MM.1S (cell line): ENCODE data around the gene DSN1.

ENCODE experiments used
- DNase-seq: peaks from one replicate; pipeline ENCODE4 v3.0.0-alpha.2; 2015
- H2AFZ ChIP-seq: fragments of 300-600 bp; sonication (generic); 2 replicates; pipeline ENCODE4 v1.6.0; 2016; ENCODE audit warnings: antibody characterized with exemption, low read length
- H3F3A ChIP-seq: fragments of 300-600 bp; sonication (generic); 2 replicates; pipeline ENCODE4 v1.6.1; 2016; ENCODE audit warnings: mild to moderate bottlenecking, antibody characterized with exemption, low read length, moderate library complexity, mixed read lengths; ENCODE audit not compliant: insufficient read depth
- H3K27ac ChIP-seq: fragments of 300-600 bp; sonication (generic); 2 replicates; pipeline ENCODE4 v1.5.1; 2016; ENCODE audit warnings: mild to moderate bottlenecking, low read length
- H3K27me3 ChIP-seq: fragments of 300-600 bp; sonication (generic); replicated peaks from 2 replicates; pipeline ENCODE4 v1.6.0; 2016; ENCODE audit warnings: low read length; ENCODE audit not compliant: insufficient read depth
- H3K36me3 ChIP-seq: fragments of 300-600 bp; sonication (generic); replicated peaks from 2 replicates; pipeline ENCODE4 v1.6.1; 2016; ENCODE audit warnings: mild to moderate bottlenecking, low read length, mixed read lengths; ENCODE audit not compliant: insufficient read depth
- H3K4me1 ChIP-seq: fragments of 300-600 bp; sonication (generic); 2 replicates; pipeline ENCODE4 v1.6.1; 2016; ENCODE audit warnings: low read length, mixed read lengths
- H3K4me2 ChIP-seq: fragments of 300-600 bp; sonication (generic); 2 replicates; pipeline ENCODE4 v1.6.0; 2016; ENCODE audit warnings: low read depth, low read length
- H3K4me3 ChIP-seq: fragments of 300-600 bp; sonication (generic); 2 replicates; pipeline ENCODE4 v1.5.1; 2016; ENCODE audit warnings: low read length, mixed read lengths
- H3K79me2 ChIP-seq: fragments of 300-600 bp; sonication (generic); 2 replicates; pipeline ENCODE4 v1.6.1; 2016; ENCODE audit warnings: mixed run types, low read length, mixed read lengths
- H3K9ac ChIP-seq: fragments of 300-600 bp; sonication (generic); 2 replicates; pipeline ENCODE4 v1.6.1; 2016; ENCODE audit warnings: low read length, mixed read lengths
- H3K9me2 ChIP-seq: fragments of 300-600 bp; sonication (generic); replicated peaks from 2 replicates; pipeline ENCODE4 v1.6.1; 2016; ENCODE audit warnings: mild to moderate bottlenecking, low read length, mixed read lengths; ENCODE audit not compliant: insufficient read depth
- H3K9me3 ChIP-seq: fragments of 300-600 bp; sonication (generic); replicated peaks from 2 replicates; pipeline ENCODE4 v1.6.1; 2016; ENCODE audit warnings: mild to moderate bottlenecking, low read length, mixed read lengths; ENCODE audit not compliant: insufficient read depth
- H4K20me1 ChIP-seq: fragments of 300-600 bp; sonication (generic); 2 replicates; pipeline ENCODE4 v1.6.1; 2016; ENCODE audit warnings: mild to moderate bottlenecking, low read length, moderate library complexity, mixed read lengths; ENCODE audit not compliant: insufficient read depth
- EZH2 ChIP-seq: fragments of 300-600 bp; sonication (generic); optimal IDR thresholded peaks from 2 replicates; pipeline ENCODE3; 2017; ENCODE audit warnings: low read depth, mild to moderate bottlenecking, antibody characterized with exemption, low read length, mixed read lengths
- EZH2phosphoT487 ChIP-seq: fragments of 300-600 bp; sonication (generic); IDR thresholded peaks from 2 replicates; pipeline ENCODE4 v1.6.1; 2018; ENCODE audit warnings: antibody characterized with exemption, low read length
- TF ChIP-seq, protein P1 (sequence below): fragments of 300-600 bp; sonication (generic); IDR thresholded peaks from 2 replicates; pipeline ENCODE4 v1.5.1; 2016; ENCODE audit warnings: antibody characterized with exemption, low read length, mixed read lengths

DSN1 gene

DNA sequence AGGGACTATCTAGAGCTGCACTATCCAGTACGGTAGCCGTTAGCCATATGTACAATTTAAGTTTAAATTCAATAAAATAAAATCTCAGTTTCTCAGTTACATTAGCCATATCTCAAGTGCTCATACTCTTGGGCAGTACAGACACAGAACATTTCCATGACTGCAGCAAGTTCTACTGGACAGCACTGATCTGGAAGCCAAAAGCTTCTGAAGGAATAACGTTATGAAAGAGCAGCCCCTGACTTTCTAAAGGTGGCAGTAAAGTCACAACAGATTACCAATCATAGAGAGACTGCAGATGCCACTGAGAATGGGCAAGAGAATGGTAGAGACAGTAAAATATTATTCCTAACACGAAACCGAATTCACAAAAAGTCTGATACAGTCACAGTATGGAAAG, 64.4 kb downstream of the DSN1 start:
- no peaks in the 10 kb centered on the region for H3K4me1 ChIP-seq
- H3K9me2 ChIP-seq, result no peaks in the 10 kb centered on the region
- no peaks in the 10 kb centered on the region for H3K79me2 ChIP-seq
- no peak for TF ChIP-seq EZH2phosphoT487
- H2AFZ ChIP-seq, result no peak overlapping the region
- DNase-seq, result no peak
- H3F3A ChIP-seq, result no peaks in the 10 kb centered on the region
- no peaks in the 10 kb centered on the region for H3K9me3 ChIP-seq
- H3K4me3 ChIP-seq, result no peak overlapping the region
- no peaks in the 10 kb centered on the region for H3K27me3 ChIP-seq
- H3K27ac ChIP-seq, result no peak overlapping the region
- no peak overlapping the region for H3K4me2 ChIP-seq
- H3K36me3 ChIP-seq, result no peaks in the 10 kb centered on the region
- no peaks in the 10 kb centered on the region for H4K20me1 ChIP-seq
- H3K9ac ChIP-seq, result no peak overlapping the region

DNA sequence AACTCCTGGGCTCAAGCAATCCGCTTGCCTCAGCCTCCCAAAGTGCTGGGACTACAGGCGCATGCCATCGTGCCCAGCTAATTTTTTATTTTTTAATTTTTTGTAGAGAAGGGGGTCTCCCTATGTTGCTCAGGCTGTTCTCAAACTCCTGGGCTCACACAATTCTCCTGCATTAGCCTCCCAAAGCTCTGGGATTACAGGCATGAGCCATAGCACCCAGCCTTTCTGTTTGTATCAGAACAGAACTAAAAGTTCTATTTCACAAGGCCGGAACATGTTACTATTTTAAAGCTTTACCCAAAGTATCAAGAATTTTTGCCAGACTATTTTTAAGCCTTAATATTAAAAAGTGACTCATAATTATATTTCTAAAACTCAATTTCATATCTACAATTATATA, 70.0 kb downstream of the DSN1 start:
- Histone ChIP-seq H3F3A (no peaks in the 10 kb centered on the region), H3K9me3 (no peaks in the 10 kb centered on the region), H3K9me2 (no peaks in the 10 kb centered on the region), H4K20me1 (no peaks in the 10 kb centered on the region), H3K9ac (no peak overlapping the region), H3K4me2 (no peak overlapping the region), H2AFZ (no peak overlapping the region), H3K4me1 (no peaks in the 10 kb centered on the region), H3K27me3 (no peaks in the 10 kb centered on the region), H3K4me3 (no peak overlapping the region), H3K27ac (no peak overlapping the region), H3K79me2 (no peaks in the 10 kb centered on the region), H3K36me3 (no peaks in the 10 kb centered on the region)
- DNase-seq, result no peak
- no peak for TF ChIP-seq EZH2
- TF ChIP-seq, protein P1, sequence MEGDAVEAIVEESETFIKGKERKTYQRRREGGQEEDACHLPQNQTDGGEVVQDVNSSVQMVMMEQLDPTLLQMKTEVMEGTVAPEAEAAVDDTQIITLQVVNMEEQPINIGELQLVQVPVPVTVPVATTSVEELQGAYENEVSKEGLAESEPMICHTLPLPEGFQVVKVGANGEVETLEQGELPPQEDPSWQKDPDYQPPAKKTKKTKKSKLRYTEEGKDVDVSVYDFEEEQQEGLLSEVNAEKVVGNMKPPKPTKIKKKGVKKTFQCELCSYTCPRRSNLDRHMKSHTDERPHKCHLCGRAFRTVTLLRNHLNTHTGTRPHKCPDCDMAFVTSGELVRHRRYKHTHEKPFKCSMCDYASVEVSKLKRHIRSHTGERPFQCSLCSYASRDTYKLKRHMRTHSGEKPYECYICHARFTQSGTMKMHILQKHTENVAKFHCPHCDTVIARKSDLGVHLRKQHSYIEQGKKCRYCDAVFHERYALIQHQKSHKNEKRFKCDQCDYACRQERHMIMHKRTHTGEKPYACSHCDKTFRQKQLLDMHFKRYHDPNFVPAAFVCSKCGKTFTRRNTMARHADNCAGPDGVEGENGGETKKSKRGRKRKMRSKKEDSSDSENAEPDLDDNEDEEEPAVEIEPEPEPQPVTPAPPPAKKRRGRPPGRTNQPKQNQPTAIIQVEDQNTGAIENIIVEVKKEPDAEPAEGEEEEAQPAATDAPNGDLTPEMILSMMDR, result no peak
